Panc1 (cell line): ENCODE results near the gene SLC46A1.

Experiments used
- POLR2AphosphoS5 ChIP-seq: IDR thresholded peaks from 2 replicates; pipeline ENCODE4 v1.6.1; 2012; ENCODE audit warnings: mild to moderate bottlenecking, low read depth, low read length, moderate library complexity
- TF ChIP-seq, protein P1 (sequence below): fragments of 450-650 bp; IDR thresholded peaks from 2 replicates; pipeline ENCODE4 v1.5.1; 2017; ENCODE audit warnings: mild to moderate bottlenecking

DNA sequence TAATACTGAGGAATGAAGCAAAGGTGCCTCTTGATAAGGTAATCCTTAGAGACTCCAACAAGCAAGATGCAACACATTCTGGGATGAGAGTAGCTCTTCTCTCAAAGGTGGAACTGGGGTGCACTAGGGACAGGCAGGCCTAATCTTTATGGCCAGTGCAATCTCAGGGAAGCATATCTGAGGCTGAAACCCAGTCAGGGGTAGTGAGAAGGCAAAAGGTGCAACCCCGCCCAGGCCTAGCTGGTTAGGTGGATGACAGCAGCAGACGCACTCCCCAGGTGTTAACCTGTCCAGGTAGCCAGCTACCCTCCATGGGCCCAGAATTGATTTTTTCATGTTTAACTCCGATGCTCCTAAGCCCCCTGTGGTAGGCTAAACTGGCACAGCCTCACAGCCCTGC, 9.9 kb upstream of the SLC46A1 start:
- TF ChIP-seq POLR2AphosphoS5 = no peak
- TF ChIP-seq, protein P1, sequence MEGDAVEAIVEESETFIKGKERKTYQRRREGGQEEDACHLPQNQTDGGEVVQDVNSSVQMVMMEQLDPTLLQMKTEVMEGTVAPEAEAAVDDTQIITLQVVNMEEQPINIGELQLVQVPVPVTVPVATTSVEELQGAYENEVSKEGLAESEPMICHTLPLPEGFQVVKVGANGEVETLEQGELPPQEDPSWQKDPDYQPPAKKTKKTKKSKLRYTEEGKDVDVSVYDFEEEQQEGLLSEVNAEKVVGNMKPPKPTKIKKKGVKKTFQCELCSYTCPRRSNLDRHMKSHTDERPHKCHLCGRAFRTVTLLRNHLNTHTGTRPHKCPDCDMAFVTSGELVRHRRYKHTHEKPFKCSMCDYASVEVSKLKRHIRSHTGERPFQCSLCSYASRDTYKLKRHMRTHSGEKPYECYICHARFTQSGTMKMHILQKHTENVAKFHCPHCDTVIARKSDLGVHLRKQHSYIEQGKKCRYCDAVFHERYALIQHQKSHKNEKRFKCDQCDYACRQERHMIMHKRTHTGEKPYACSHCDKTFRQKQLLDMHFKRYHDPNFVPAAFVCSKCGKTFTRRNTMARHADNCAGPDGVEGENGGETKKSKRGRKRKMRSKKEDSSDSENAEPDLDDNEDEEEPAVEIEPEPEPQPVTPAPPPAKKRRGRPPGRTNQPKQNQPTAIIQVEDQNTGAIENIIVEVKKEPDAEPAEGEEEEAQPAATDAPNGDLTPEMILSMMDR = no peak
